ENCODE results near the gene ABCA9.
"Not testable (repeated sequence)": the region's sequence is repeated elsewhere in the genome, so short reads cannot be mapped to it uniquely, and the experiment has no call there.

The ABCA9 gene

DNA sequence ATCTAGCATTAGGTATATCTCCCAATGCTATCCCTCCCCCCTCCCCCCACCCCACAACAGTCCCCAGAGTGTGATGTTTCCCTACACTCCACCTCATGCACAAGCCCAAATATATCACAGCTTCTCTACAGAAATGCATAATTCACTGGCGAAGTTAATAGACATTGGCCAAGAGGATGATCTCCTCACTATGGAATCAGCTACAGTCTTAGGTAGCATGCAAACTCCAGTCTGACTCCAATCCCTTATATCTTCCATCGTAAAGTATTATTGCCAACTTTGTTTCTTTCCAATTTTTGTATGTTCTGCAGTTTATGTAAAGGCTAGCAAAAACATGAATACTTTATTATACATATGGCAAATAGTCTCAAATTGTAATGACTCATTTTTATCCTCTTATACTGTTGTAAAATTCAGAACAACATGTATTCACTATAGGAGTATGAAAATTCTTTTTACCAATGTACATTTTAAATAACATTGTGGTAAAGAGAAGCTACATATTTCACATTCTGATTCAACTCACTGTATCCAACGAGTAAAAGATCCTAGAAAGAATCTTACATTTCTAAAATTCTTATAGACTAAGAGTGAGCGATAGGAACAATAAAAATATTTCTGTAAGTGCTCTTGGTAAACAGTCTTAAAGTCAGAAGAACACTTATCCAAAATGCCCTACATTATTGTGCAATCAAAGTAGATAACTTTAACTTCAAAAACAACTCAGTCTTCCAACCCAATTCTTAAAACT, 106.4 kb downstream of the ABCA9 start:
- no peak for DNase-seq (ENCODE audit: low read depth in 2 of 2)

DNA sequence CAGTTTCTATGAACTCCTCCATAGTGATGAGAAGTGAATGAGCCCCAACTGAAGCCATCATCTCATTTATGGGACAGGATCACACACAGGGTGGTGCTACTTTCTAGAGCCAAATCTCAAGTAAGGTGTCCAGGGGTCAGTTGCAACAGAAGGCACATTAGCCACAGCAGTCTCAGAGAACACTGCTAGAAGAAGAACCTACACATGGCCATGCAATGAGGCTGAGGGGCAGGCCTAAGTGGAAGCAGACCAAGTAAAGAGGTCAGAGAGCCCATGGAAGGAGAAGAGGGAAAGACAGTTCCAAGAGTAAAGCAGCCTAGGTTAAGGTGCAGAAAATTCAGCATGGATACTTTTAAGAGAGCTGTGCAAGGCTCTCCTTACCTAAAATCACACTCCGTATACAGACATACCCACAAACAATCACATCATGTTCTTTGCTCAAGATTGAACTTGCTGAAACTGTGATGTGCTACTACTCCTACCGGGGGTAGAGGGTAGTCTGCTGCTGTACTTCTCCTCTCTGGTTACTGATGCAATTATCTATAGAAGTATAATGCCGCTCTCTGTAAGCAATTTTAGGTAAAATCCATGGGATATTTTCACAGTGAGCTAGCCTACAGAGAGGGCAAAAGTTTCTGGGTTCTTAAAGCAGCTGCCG, 107.3 kb downstream of the ABCA9 start:
- DNase-seq (ENCODE audit: low read depth in 2 of 2) = no peak

DNA sequence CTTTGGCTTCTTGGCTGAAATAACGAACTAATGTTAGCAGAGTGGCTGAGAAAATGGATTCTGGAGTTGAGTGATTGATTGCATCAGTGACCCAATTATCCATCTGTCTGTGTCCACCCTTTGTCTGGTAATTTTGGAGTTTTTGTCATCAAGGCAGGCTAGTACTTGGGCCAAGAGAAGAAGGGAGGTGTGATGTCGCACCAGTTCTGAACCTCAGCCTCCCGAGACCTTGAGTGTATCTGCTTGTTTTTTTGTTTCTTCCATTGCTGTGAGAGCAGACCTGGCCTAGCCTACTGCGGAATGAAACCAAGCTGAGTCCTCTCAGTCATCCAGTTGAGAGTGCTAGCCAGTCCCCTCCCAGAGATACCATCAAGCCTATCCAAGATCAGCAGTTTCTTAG, 110.0 kb downstream of the ABCA9 start:
- DNase-seq (ENCODE audit: low read depth in 2 of 2) = no peak

DNA sequence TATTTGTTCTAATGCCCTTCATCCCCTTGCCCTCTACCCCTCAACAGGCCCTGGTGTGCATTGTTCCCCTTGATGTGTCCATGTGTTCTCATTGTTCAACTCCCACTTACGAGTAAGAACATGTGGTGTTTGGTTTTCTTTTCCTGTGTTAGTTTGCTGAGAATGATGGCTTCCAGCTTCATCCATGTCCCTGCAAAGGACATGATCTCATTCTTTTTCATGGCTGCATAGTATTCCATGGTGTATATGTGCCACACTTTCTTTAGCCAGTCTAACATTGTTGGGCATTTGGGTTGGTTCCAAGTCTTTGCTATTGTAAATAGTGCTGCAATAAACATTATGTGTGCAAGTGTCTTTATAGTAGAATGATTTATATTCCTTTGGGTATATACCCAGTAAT, 112.9 kb downstream of the ABCA9 start:
- not testable (repeated sequence) for DNase-seq (ENCODE audit: low read depth in 2 of 2)

DNA sequence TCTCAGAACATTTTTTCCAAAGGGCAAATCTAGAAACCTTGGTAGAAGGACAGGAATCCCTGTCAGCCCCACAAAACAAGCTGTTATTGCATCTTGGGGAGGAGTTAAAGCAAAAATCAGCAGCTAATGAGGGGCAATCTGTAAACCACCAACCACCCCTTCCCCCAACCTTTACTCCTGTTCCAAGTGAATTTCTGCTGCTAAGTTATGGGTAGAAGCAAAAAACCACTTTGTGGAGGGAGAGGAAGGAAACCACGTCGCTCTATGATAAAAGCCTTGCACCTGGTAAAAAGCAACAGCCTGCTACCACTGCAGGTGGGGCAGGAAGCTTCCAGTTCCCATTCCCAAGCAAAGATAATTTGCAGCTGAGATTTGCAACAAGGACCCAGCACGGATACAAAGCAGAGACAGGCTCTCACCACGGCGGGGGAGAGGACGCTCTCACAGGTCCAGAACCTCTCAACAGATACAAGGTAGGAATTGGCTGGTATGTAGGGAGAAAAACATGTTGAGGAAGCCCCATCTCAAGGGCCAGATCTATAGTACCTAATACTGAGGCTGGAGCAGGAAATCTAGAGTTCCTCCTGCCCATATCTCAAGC, 116.2 kb downstream of the ABCA9 start:
- no peak for DNase-seq (ENCODE audit: low read depth in 2 of 2)

DNA sequence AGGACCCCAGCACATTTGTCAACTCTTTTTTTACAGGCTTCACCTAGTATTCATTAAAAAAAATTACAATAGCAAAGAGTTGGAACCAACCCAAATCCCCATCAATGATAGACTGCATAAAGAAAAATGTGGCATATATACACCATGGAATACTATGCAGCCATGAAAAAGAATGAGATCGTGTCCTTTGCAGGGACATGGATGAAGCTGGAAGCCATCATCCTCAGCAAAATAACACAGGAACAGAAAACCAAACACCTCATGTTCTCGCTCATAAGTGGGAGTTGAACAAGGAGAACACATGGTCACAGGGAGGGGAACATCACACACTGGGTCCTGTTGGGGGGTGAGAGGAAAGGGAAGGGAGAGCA, 116.9 kb downstream of the ABCA9 start:
- DNase-seq (ENCODE audit: low read depth in 2 of 2) = not testable (repeated sequence)

DNA sequence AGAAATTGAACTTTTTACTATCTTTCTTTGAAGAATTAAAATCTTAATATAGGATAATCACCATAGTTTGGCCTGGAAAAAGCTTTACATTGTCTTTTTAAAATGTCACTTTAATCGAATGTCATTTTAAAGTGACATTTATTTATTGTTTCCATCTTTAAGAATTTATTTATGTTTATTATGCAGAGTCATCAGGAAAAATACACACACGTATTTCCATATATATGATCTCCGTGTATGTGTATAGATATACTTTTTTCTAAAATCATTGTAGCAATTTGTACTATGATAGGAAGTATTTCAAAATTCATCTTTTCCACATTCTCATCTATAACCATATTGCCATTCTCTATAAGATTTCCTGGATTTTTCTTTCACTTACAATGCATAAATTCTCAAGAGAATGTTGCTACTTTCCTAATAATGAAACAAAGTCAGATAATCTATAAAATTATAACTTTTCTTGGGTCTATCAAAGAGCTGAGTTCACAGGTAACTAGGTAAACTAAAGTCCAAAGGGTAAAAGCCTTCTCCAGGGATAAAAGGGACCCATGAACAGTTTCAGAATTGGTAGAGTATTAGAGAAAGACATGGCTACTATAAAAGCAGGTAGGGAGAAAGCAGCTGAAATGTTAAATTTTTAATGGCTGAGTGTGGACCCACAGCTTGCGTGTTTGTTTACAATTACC, 117.5 kb downstream of the ABCA9 start:
- DNase-seq (ENCODE audit: low read depth in 2 of 2) = no peak

DNA sequence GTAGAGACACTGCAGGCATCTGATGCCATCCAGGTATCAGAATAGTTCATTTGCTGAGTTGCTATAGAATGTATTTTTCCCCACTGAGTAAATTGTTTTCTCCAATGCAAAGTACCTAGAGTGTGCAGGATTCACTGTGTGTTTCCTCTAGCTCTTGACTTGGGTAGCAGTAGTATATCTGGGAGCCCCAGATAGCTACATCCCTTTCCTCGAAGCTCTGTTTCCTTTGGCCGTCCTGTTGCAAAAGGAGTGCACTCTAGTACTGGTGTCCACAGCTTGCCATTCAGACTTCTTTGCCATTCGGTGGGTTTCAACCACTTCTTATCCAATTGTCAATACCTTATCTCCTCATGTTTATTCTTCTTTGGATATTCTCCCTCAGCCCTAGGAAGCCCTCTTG, 118.3 kb downstream of the ABCA9 start:
- DNase-seq (ENCODE audit: low read depth in 2 of 2) = no peak

DNA sequence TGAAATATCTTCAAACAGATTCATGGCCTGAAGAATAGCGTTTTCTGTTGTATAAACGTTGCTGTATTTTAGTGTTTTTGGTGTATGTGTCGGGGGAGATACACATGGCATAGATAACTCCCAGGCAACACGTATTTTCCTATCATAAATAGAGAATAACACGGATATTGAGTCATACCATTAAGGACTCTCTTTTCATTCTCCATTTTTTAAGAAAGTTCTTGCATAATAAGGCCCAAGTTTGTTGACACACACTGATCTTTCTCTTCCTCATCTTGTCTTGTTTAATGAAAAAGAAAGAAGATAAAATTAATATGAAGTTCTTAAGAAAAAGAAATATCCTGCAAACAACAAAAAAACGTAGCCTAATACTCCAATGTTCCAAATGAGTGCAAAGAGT, 119.0 kb downstream of the ABCA9 start:
- no peak for DNase-seq (ENCODE audit: low read depth in 2 of 2)

DNA sequence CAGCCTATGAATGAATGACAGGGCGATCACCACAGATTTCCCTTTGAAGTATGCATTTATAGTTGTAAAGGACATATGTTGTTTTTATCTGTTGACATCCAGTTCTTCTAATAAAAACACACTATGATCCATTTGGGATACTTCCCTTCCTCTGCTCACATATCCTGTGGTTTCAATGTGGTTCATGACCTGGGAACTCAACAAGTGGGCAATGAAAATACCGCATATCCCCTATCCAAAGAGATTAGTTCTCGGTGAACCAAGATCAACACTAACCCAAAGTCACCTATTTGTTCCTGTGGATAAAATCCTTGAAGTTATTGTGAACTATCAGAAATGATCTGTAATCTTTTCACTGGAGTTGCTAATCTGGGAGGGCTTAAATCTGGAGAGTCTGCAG, 121.5 kb downstream of the ABCA9 start:
- no peak for DNase-seq (ENCODE audit: low read depth in 2 of 2)

DNA sequence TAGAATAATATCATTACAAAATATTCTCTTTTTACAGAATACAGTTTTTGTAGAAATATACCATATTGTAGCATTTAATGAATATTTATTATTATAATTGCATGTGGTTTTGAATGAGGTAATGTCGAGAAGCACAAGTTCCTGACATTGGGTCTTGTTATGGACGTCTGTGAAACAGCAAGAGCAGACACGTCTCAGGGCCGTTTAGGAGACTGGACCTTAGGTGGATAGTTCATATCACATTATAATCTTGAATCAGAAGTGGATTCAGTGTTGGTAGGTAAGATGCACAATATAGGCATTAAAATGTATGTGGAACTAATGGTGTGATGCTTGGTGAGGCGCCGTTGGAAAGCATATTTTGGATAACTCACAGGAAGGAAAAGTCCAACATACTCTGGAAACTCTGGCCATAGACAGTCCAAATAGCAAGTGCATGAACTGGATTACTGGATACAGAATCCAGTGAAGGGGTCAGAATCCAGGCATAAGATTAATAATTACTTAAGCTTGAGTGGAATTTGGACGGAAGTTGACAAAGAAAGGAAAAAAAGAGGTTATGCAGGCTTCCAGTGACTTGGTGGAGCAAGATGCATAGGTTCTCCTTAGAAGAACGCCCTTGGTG, 122.7 kb downstream of the ABCA9 start:
- DNase-seq (ENCODE audit: low read depth in 2 of 2) = no peak

DNA sequence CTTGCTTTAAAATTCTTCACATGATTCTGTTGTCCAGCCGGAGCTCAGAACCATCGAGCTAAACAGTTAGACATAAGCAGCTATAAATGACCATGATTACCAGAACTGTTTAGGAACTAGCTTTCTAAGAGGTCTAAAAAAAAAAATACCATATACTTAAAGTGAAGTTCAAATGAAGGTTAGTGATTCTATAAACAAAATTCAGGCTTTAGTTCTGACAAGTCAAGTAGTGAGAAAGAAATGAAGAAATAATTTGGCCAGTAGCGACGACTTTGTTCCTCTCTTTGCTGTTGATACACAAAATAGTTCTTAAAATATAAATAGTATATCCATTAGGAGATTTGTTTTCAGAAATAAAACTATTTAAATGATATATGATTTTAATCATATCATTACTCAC, 133.2 kb downstream of the ABCA9 start:
- DNase-seq (ENCODE audit: low read depth in 2 of 2) = no peak

DNA sequence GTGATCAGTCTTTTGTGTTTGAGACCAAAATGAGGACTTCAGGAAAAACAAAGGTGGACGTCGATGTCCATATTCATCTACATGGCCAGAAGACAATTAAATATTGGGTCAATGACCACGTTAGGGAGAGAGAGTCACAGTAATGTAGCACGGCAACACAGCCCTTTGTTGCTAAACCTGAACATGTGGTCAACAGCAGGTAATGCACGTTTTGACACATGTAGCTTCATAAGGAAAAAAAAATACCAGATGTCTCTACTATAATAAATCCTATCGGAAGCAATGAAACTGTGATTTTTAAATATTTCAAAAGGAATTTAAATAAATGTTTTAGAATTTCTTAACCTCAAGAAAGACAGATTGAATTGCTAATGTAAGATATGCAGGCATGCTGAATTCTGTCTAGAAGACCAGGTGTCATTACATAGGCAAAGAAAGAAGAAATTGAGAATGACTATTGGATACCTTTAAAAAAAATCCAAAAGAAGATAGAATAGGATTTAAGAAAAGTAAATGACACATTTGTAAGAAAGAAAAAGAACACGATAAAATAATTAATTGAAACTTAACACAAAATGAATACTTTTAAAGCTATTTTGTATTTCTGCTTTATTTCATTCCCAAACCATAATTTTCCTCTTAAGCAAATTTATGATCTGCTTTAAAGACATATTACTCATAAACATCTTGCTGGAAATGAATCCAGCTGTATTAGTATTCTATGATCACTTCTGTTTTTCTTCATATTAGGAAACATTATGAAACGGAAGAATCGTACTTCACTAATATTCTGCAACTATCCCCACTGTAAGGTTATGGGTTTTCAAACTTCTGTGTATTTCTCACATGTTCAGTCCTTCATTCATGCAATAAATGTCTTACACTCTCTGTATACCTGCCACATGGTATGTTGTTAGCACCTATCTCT, 135.7 kb downstream of the ABCA9 start:
- no peak for DNase-seq (ENCODE audit: low read depth in 2 of 2)

All from fibroblast of skin of left biceps (primary cell).